ENCODE measurements around the gene COL4A1. TPM values are rescaled to one million over a fixed set of nuclear protein-coding genes. Genes with fewer than 3 reads are reported as not detected.

Gene COL4A1
- polyA plus RNA-seq, 1 of the 3 experiments (the other 2 are of a cell fraction): 30.3 TPM

- Histone ChIP-seq H3K9me2 (no peaks in the 10 kb centered on the region), H3K9ac (no peak overlapping the region), H3K4me1 (ENCODE audit: control insufficient read depth in 1 of 2, insufficient read depth in 2 of 2, low read depth in 1 of 2, low read length in 1 of 2) (peaks cover 10 to 30% of the 10 kb centered on the region in 2 experiments; a peak in 3 of 4 replicates), H3K4me2 (no peak overlapping the region), H3K4me3 (ENCODE audit: low read depth in 2 of 2, low read length in 1 of 2) (no peak overlapping the region), H3K36me3 (replicated peaks in 1 of 2; ENCODE audit: control insufficient read depth in 1 of 2, insufficient read depth in 2 of 2, low read length in 1 of 2) (peaks cover 0 to 9% of the 10 kb centered on the region in 2 experiments), H3F3A (replicated peaks; ENCODE audit: insufficient read depth) (peaks cover 60% of the 10 kb centered on the region), H3K27ac (ENCODE audit: low read depth in 2 of 2, low read length in 1 of 2) (no peak overlapping the region), H3K27me3 (ENCODE audit: insufficient read depth) (no peaks in the 10 kb centered on the region), H4K20me1 (ENCODE audit: insufficient read depth) (no peaks in the 10 kb centered on the region), H2AFZ (ENCODE audit: low read depth) (no peak overlapping the region), H3K79me2 (ENCODE audit: insufficient read depth) (peaks cover 88% of the 10 kb centered on the region), H3K9me3 (no peaks in the 10 kb centered on the region)
- CTCF ChIA-PET: no interaction called here
- POLR2A ChIA-PET: no interaction called here
- no peak for DNase-seq
- TF ChIP-seq CHD2 (IDR thresholded peaks at IDR 0.05; ENCODE audit: low read length, partially characterized antibody) (no peak), FOXJ3 (CRISPR knock-in tag; IDR thresholded peaks at IDR 0.05) (no peak), SMC3 (IDR thresholded peaks at IDR 0.05; ENCODE audit: low read depth, low read length) (no peak), FOSL2 (IDR thresholded peaks at IDR 0.05; ENCODE audit: borderline replicate concordance, low read depth) (no peak), EP300 (IDR thresholded peaks at IDR 0.05; ENCODE audit: borderline replicate concordance in 1 of 2, low read depth in 1 of 2, low read length in 1 of 2) (no peak), CTCF (IDR thresholded peaks at IDR 0.05) (no peak), GABPA (IDR thresholded peaks at IDR 0.05; ENCODE audit: low read depth) (no peak), GATA2 (CRISPR knock-in tag; IDR thresholded peaks at IDR 0.05) (no peak), JUND (IDR thresholded peaks at IDR 0.05) (no peak), RAD21 (IDR thresholded peaks at IDR 0.05; ENCODE audit: low read length) (no peak), NRF1 (IDR thresholded peaks at IDR 0.05; ENCODE audit: low read depth, low read length) (no peak), TCF12 (IDR thresholded peaks at IDR 0.05) (no peak), POLR2AphosphoS5 (IDR thresholded peaks at IDR 0.05; ENCODE audit: low read depth, low read length) (no peak), MAX (IDR thresholded peaks at IDR 0.05; ENCODE audit: low read depth) (no peak), SIN3A (IDR thresholded peaks at IDR 0.05; ENCODE audit: borderline replicate concordance, low read depth, low read length) (no peak), EZH2phosphoT487 (IDR thresholded peaks at IDR 0.05; ENCODE audit: borderline replicate concordance, low read depth) (no peak), RFX5 (IDR thresholded peaks at IDR 0.05; ENCODE audit: low read length) (no peak), ZBTB33 (IDR thresholded peaks at IDR 0.05; ENCODE audit: borderline replicate concordance, low read depth) (no peak), TAF1 (IDR thresholded peaks at IDR 0.05; ENCODE audit: borderline replicate concordance, low read depth, low read length) (no peak), IRF3 (IDR thresholded peaks at IDR 0.05; ENCODE audit: low read depth, low read length) (no peak)
- 91% methylated on average over 13 of the region's 13 CpGs for WGBS (ENCODE audit: low lambda C conversion rate)
These were observed 10.7 kb upstream of the COL4A1 start for GRCh38 chr13:110317496-110318195.
